Activated T-helper 1 cell treated with anti-CD3 and anti-CD28 coated beads, Interleukin-2, amount 50 U/mL, for 16 hours (primary cell): ENCODE measurements around the gene RPS26.
"Not testable (repeated sequence)": the region's sequence is repeated elsewhere in the genome, so short reads cannot be mapped to it uniquely, and the experiment has no call there.

Experiments
- DNase-seq, 2 donors: peaks; one replicate each; pipeline ENCODE4 v3.0.0-alpha.2; 2020; ENCODE audit warnings: low read depth in 1 of 2, low spot score in 1 of 2

The RPS26 gene

GRCh38 chr12:56077966-56078365 is 36.2 kb downstream of the RPS26 start:
- not testable (repeated sequence) for DNase-seq

GRCh38 chr12:56078427-56078826 is 36.7 kb downstream of the RPS26 start:
- DNase-seq, result no peak

DNA sequence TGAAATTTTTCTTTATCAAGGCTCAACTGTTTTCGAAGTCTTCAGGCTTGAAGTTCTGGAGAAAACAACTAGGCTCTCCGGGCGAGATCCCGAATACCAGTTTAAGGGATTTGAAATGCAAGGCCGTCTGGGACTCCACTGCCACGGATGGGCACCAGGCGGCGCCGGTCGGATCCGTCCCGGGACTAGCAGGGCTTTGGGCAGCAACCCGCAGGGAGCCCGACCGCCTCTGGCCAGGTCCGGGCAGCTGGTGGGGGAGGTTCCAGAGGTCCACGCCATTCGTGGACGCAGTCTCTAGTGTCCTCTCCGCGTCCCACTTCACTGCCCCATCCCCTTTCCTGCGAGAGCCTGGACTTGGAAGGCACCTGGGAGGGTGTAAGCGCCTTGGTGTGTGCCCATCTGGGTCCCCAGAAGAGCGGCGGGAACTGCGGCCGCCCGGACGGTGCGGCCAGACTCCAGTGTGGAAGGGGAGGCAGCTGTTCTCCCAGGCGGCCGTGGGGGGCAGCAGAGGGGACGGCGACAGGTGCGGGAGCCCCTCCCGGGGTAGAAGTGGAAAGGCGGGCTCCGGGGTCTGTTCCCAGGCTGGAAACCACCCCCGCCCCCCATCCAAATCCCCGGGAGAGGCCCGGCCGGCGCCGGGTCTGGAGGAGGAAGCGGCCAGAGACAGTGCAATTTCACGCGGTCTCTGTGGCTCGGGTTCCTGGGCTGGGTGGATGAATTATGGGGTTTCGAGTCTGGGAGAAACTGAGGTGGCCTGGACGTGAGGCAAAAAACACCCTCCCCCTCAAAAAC is 37.4 kb downstream of the RPS26 start:
- DNase-seq, result peak; percentile 22 to 32

DNA sequence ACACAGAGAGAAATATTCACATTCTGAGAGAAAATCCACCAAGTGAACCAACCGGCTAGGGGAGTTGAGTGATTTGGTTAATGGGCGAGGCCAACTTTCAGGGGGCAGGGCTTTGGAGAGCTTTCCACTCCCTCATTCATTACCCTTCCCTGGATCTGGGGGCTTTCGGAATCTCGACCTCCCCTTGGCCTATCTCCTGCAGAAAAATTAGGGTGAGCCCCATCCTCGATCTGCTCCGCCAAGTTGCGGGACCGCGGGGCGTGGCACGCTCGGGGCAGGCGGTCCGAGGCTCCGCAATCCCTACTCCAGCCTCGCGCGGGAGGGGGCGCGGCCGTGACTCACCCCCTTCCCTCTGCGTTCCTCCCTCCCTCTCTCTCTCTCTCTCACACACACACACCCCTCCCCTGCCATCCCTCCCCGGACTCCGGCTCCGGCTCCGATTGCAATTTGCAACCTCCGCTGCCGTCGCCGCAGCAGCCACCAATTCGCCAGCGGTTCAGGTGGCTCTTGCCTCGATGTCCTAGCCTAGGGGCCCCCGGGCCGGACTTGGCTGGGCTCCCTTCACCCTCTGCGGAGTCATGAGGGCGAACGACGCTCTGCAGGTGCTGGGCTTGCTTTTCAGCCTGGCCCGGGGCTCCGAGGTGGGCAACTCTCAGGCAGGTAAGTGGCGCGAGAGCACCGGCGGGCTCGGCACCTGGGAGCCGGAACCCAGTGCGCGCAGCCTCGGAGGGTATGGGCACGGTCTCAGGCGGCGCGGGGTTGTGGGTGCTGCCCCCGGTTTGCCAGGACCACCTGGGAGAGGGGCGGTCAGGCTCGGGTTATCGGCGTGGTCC is 38.2 kb downstream of the RPS26 start, which contains the start of gene ERBB3:
Gene ERBB3 (plus strand): TSS at position 443 of the 833 bp plus-strand sequence. CDS start 136 bp downstream, at position 579.
- peak; percentile 33 to 55 for DNase-seq

- no peak for DNase-seq
Measured at GRCh38 chr12:56080556-56081138, 38.9 kb downstream of the RPS26 start.

- no peak for DNase-seq
Measured at GRCh38 chr12:56081393-56082347, 40.0 kb downstream of the RPS26 start.

- DNase-seq, result no peak
Measured at GRCh38 chr12:56082382-56082781, 40.7 kb downstream of the RPS26 start.

DNA sequence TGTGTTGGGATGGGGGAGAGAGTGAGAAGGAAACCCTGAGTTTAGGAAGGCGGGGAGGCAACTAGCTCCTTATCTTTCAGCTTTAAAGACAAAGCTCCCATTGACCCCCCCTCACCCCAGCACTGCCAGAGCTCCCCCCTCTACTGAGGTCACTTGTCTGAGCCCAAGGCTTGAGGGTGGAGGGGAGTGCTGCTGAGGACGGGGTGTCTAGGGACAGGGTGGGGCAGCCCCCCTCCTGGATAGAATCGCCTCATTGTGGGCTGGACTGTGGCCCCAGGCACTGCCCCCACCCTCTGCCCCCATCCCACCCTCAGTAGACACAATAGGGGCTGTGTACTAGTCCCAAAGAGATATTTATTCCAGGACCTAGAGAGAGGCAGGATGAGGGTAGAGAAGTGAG is 41.2 kb downstream of the RPS26 start:
- no peak for DNase-seq

- DNase-seq, result no peak
Measured at GRCh38 chr12:56084958-56085543, 43.3 kb downstream of the RPS26 start.

GRCh38 chr12:56086096-56086495 is 44.4 kb downstream of the RPS26 start:
- DNase-seq, result no peak

GRCh38 chr12:56086608-56087007 is 44.9 kb downstream of the RPS26 start:
- no peak for DNase-seq

- DNase-seq, result no peak
Measured at GRCh38 chr12:56087220-56087619, 45.5 kb downstream of the RPS26 start.
